HG03457 (cell line): ENCODE data around the gene SLC9A3.

Source experiments
- ATAC-seq: cut with Tn5 transposase; IDR thresholded peaks from one replicate; pipeline ENCODE4 v1.9.1; 2021; ENCODE audit warnings: moderate number of reproducible peaks; ENCODE audit not compliant: unreplicated experiment

The SLC9A3 gene

DNA sequence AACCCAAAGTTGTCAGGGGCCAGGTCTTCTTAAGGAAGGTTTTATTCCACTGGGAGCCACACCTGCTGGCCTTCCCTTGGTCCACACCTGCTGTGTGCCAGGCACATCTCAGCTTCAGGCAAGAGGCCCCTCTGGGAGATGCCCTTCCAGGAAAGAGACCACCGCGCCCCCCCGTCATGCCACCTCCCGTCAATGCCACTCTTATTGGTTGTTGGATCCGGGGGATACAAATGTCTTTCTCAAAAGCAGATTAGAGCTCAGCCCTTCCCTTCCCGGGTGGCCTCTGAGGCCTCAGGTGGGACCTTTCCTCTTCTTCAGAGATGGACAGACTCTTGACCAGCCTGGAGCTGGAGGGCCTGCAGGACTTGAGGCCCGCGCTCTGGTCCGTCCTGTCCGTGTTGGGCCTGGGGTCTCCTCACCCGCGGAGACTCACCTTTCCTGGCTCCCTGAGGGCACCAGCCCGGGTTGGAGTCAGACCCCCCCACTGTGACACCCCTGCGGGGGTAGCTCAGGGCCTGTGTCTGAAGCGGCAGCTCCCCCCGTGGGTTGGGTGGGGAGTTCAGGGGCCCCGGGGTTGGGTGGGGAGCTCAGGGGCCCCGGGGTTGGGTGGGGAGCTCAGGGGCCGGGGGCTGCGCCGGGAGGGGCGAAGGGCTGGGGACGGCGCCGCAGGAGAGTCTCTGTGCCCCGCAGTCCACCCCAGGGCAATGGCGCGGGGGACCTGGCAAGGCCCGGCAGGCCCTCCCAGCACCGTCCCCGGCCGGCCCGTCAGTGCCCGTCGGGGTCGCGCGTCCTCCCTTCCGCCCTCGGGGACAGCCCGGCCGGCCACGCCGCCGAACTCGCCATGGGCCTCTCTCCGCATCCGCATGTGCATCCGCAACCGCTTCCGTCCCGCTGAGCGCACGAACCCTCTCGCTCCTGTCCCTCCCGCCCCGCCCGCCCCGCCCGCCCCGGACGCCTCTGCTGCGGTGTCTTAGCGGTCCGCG lies 3.7 kb upstream of the SLC9A3 start:
- ATAC-seq = no peak

DNA sequence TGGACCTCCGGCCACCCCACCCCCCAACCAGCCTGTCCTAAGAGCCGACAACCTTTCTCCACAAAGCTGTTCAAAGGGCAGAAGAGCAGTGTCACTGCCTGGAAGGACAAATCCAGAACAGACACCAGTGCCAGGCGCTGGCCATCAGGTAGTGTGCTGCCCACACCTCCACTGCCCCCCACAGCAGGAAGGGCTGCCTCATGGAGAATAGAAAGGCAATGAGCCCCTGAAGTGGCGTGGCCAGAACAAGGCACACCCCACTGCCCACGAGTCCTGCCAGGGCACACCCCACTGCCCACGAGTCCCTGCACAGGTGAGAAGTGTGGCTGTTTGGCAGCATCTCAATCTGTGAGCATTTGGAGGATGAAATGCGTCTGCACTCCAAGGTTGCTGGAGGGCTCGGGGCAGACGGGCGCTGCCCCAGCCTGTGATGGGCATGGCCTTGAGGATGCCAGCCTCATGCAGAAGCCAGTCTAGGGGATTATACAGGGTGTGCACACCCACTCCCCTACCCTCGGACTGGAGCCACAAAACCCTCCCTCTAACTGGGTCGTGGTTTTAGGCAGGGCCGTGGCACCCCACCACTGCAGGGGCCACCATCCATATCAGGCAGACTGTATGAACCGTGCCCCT lies 2.3 kb upstream of the SLC9A3 start:
- no peak for ATAC-seq

DNA sequence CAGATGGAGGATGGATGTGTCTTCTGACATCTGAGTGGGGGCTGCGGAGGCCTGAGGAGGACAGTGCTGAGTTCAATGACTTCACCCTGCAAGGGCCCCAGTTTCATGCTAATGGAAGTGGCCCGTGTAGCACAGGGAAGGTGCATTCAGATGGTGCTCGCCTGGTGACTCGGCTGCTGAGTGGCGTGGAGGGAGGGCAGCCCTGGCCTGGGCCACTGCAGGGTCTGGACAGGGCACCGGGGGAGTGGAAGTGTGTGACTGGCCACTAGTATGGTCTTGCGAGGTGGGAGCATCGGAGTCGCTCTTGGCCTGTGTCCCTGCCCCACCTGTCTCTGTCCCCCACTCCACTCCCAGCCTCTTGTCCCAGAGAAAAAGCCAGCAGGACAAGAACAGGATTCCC lies 1.7 kb upstream of the SLC9A3 start:
- ATAC-seq = no peak

DNA sequence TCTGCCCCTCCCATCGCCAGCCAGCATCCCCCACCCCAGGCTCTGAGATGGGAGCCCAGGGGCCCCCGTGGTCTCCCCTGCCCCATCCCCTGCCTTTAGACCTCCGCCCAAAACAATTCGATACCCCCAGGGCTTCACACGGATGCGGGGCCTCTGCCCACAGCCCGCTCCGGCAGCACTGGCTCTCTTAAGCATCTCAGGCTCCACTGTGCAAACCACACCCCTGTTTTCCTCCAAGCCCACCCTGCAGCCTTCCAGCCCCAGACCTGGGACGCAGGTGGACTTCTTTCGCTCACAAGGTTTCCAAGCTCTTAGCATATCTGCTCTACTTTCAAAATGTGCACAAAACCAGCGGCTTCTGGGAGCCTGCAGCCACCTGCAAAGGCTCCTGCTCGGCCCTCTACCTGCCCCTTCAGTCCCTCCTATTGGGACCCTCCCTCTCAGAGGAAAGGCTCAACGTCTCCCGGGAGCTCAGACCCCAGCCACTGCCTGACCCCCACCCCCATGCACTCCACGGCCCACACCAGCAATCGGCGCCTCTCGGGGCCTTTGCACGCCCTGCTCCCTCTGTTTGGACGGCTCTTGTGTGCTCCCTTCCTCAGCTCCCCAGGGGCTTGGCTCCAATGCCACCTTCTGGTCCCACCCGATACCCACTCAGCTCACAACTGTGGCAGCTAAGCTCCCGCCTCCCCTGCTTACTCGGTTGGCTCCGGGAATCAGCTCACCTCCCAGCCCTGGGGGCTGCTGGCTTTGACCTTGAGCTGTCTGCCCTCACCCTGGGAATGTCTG lies 918 bp upstream of the SLC9A3 start:
- no peak for ATAC-seq

DNA sequence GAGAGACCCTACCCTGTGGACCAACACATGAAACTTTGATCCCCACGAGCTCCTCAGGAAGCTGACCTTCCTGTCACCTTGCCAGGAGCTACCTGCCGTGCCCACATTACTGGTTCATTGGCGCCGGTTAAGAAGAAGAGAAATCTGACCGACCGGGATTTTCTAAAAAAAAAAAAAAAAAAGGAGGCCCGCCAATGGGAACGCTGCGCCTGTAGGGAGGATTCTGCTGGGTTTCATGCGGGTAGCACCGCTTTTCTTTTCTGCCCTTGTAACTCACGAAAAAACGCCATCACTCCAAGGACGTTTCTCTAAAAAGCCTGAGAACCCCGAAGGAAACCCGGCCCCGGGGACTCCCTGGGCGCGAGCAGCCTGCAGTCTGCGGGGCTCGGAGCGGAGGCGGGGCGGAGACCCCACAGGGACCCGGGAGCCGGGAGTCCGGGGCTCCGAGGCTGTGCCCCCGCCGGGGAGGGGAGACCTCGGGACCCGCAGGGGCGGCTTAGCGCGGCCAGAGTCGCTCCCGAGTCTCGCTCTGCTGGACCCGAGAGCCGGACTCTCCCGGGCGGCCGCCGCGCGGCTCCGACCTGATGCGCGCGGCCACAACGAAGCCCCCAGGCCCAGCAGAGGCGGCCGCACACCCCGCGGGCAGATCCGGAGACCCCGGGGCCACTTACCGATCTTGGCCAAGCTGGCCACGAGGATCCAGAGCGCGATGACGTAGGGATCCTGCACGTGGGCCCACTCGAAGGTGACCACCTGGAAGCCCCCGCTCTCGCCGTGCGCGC lies 617 bp downstream of the SLC9A3 start:
- no peak for ATAC-seq

DNA sequence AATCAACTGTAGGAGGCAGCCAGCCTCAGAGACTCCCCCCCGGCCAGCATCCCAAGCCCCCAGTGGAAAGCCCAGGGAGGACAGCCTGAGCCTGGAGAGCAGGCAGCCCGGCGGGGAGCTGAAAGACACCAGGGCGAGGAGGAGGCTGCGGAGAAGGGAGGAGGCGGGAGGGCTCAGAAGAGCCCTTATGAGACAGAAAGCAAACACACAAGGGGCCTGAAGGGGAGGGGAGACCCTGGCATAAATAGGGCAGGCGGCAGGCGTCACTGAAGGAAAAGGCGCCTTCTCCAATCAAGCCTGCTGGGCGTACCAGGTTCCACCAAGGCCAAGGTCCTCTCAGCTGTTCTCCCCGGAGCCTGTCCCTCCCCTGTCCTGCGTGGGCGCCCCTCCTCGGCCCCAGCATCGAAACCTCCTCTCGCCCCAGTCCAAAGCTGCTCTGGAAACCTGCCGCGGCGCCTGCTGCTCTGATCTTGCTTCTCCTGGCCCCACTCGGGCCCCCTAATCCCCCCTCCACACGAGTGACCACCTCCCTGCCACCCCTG lies 1.3 kb downstream of the SLC9A3 start:
- ATAC-seq = no peak

DNA sequence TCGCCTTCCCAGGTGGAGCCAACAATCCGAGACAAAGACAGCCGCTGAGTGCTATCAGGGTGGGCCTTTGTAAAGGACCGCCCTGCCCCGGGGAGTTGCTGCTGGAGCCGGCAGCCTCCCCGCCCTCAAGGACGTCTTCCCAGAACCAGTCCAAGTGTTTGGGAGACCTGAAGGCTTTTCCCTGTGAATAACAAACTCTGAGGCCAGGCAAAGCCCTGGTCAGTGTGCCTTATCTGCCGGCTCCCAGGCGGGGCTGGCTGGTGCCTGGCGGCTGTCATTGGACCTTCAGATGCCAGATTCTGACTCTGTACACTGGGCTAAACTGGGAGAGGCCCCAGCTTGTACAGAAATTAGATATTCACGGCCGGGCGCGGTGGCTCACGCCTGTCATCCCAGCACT lies 2.1 kb downstream of the SLC9A3 start:
- ATAC-seq = no peak

DNA sequence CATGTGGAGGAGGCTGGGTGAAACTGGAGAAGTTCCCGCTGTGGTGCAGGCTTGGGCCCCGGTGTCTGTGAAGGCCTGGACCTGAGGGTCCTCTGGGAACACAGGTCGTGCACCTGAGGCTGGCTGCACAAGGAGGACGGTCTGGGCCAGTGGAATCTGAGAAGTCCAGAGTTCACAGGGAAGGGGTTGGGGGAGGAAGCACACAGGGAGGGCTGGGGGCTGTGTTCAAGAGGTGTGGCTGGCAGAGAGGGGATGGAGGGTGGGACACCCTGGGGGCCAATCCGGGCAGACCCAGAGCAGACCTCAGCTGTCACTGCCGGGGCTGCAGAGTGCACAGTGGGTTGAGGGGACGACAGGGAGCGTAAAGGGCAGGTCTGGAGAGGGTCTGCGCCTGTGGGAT lies 2.6 kb downstream of the SLC9A3 start:
- no peak for ATAC-seq

DNA sequence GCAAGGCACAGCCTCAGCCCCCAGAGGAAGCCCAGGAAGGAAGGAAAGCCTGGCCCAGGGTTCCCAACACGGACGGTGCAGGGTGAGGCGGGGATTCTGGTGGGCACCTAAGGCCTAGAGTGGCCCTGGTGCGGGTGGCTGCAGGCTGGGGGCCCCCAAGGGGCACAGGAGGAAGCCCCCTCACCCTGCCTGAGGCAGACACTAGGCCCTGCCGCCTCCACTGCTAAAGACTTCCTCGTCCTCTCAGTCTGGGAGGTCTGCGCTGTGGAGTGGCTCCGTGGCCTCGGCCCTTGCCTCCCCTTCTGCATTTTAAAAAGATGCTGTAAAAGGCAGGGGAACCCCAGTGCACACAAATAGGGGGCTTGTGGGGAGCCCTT lies 3.4 kb downstream of the SLC9A3 start:
- ATAC-seq = no peak

DNA sequence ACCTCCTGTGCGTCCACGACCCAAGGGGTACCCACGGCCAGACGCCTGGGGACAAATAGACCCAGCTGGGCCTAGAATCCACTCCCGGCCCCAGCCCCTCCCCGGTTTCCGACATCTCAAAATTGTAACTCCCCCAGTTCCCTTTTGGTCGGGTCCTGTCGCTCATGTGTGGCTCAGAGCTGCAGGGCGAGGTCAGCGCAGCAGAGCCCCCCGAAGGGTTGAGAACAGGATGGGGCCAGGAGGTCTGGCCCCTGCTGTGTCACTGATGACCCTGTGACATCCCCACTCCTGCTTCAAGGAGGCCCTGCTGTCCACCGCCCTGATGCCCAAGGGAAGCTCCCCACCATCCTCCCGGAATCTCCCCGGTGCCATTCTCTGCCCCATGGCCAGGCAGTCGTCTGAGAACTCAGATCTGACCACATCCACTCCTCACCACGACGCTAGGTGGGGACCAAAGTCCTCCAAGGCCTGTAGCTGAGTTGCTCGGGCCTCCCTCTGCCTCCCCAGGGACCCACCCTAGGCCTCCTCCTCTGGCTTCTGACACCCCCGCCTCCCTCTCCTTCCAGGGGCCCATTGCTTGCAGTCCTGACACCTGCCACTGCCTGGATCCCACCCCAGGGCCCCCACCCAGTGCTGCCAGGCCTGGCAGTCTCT lies 3.9 kb downstream of the SLC9A3 start:
- no peak for ATAC-seq

DNA sequence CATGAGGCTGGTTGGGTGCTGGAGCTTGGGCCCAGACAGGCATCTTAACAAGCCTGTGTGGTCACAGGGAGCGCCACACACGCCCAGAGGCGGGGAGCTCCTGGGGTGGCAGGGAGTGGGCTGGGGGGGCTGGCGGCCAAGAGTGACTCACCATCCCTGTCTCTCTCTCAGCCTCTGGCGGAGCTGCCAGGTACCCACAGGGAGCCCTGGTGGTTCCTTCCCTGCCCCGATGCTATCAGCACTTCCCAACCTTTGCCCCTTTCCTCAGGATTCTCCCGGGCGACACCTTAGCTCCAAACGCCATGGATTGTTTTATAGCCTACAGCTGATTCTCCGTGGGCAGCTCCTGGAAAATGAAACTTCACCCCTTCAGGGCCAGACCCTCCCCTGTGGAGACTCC lies 5.5 kb downstream of the SLC9A3 start:
- ATAC-seq = no peak

DNA sequence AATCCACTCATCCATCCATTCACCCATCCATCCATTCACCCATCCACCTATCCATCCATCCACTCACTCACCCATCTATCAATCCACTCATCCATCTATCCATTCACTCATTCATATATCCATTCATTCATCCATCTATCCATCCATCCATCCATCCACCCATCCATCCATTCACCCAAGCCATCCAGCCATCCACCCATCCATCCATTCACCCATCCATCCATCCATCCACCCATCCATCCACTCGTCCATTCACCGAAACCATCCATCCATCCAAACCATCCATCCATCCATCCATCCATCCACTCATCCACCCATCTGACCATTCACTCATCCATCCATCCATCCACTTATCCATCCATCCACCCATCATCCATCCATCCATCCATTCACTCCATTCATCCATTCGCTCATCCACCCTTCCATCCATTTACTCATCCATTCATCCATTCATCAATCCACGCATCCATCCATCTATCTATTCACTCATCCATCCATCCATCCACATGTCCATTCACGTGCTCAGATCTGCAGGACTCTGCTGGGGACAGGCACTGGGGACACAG lies 6.6 kb downstream of the SLC9A3 start:
- ATAC-seq = no peak

DNA sequence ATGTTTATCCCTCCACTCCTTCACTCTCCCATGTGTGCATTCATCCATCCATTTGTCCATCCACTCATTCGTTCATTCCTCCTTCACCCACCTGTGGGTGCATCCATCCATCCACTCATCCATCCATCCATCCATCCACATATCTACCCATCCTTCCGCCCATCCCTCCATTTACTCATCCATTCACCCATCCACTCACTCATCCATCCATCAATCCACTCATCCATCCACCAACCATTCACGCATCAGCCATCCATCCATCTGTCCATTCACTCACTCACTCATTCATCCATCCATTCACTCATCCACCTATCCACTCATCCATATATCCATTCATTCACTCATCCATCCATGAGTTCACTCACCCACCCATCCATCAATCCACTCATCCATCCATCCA lies 7.3 kb downstream of the SLC9A3 start:
- no peak for ATAC-seq

DNA sequence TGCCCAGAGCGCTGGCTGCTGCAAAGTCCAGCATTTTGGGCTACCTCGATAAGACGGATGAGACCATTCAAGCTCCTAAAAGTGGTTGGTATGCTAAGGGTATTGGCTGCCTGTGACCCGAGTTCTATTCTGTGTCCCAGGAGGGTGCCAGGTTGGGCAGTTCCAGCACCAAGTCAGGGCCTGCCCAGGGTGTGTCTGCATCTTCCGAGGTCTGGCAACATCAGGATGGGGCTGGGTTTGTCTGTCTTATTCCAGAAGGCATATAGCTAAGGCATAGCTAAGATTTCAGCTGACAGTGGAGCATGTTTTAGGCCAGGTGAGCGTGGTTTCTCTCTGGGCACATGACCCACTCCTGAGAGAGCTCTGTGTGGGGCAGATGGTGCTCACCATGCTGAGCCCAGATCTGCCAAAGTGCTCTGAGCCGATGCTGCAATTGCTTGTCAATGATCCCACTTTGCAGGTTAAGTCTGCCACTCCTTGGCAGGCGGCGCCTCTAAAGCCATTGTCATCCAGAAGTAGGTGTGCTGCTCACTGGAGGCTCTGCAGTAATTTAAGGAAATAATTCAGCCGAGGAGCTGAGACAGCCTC lies 7.8 kb downstream of the SLC9A3 start:
- no peak for ATAC-seq

DNA sequence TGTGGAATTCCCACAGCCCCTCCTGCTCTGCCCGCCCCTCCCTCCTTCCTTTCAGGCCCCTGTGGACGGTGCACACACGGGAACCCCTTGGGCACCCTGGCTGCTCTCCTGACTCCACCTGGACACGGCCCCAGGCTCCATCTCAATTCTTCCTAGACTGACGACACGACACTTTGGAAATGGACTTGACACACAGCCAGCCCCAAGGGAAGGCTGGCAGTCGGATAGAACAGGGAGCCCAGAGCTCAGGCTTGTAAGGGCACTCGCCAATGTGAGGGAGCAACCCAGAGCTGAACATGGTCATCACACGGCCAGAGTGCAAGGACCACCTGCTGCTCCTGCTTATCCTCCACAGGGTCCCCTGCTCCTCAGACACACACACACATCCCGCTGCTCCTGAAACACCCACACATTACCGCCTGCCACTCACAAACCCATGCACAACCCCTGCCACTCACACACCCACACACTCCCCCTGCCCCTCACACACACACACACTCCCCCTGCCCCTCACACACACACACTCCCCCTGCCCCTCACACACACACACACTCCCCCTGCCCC lies 8.9 kb downstream of the SLC9A3 start:
- ATAC-seq = no peak

DNA sequence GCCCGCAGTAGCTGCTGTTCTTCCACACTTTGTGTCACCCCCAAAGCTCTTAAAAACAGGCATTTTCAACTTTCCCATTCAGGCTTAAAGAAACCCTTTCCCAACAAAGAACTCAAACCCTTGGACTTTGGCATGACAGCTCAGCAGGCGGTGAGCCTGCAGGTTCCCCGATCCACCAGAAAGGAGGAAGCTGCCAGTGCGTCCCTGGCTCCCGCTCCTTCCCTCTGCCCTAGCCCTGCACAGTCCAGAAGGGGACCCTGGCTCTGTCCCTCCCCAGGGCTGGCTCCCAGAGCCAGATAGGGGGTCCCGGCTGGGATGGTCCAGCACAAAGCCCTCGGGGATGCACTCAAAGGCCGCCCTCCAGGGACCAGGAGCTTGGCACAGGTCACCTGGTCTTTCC lies 9.6 kb downstream of the SLC9A3 start:
- ATAC-seq = no peak

DNA sequence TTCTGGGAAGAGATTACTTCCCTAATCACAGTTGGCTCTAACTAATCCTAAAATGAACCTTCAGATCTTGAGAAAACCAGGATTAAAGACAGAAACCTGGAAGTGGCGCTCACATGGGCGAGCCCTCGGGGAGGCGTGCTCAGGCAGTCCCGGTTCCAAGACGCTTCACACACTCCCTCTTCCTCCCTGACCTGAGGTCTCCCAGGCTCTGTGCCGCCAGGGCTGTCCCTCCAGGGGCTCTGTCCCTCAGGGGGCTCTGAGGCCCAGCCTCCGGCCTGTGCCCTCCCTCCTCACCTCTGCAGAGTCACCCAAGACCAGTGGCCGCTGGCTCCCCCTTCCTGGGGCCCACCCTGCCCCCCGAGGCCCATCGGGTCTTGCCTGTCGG lies 10.2 kb downstream of the SLC9A3 start:
- no peak for ATAC-seq

DNA sequence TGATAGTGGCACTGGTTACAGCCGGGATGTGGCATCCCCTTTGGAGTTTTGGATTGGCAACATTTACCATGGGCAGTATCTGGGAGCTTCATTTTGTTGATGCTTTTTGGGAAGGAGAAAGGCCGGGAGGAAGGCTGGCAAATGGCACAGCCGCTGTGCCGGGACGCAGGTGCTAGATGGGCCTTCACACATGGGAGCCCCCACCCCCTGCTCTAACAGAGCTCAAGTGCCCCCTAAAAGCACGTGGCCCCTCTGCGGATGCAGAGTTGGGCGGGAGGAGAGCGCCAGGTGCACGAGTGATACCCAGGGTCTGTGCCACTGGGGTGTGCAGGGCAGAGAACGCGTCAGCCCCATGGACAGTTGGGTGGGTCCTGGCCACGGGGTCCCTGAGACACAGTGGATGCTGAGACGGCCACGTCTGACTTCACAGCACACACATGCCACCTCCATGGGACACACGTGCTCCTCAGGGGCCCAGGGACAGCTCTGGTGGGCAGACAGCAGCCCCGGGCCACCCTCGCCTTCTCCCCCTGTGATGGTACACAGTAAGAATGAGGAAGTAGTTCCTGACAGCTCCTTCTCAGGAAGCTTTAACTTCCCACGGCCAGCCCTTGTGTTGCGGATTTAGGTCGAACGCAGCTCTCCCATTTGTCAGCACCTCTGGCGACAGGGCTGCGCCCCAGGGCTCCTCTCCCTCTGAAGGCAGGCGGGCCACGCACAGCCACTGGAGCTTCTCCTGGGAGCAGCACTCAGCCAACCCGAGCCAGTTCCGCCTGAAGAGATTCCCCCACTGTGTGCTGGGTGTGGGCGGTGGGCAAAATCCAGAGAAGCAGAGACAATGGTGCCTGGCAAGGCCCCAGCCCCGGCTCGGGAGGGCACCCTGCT lies 10.8 kb downstream of the SLC9A3 start:
- no peak for ATAC-seq
